Activated CD8-positive, alpha-beta memory T cell treated with anti-CD3 and anti-CD28 coated beads for 48 hours (primary cell): ENCODE results near the gene CCDC167.

ENCODE experiments used
- DNase-seq, 3 experiments: peaks; one replicate each; pipeline ENCODE4 v3.0.0-alpha.2; 2020; ENCODE audit warnings: low read depth in 2 of 3, low spot score in 2 of 3

CCDC167 gene

DNA sequence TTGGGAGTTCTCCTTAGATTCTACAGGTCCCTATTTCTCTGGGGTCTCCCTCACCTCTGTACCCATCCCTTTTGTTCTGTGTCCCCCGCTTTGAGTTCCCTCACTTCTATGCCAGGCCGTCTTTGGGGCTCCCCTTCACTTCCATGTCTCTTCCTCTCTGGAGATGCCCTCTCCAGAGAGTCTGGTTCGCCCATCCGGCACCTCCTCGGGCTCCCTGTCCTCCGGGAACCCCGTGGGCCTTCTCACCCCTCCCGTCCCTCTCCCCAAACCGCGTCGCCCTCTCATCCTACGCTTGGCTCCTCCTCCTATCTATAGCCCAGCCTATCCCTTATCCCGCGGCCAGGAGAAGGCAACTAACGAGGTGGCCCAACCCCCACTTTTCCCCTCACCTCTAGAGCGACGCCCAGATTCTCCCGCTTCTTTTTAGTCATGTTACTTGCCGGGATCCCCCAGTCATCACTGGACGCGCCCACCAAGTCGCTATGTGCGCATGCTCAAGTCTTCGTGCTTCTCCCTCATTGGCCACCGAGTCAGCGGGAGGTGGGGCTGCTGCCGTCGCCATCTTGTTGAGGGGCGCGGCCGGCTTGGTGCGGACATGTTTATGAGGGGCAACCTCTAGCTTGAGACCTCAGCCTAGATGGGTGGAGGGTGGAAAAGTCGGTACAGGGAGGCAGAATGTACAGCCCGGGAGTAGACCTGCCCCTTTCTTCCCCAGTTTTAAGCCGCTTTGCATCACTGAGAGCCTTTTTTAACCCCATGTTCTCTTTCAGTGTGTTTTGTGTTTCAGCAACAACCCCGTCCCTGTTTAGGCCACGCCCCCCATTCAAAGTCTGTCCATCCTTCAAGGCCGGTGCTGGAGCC is at the start of gene CCDC167:
TSS of gene CCDC167 (minus strand) at position 461 of the 861 bp plus-strand sequence. CDS start at position 431, 30 bp downstream.
- DNase-seq: peak; percentile 91 to 96 (median 95)

DNA sequence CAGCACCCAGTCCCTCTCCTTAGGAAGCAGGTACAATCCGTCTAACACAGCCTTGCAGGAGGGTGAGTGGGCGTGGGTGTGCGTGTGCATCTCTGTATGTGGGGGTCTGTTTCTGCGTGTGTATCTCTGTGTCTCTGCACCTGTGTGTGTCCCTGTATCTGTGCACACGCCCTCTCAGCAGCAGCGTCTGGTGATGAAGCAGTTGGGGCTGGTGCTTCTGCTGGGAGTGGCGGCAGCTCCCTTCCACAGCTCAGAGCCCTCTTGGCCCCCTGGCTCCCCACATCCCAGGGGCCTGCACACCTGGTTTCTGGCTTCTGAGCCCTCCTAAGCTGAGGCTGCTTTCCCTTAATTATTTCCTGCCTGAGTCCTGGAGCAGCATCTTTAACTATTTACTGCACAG is 49.5 kb upstream of the CCDC167 start:
- no peak for DNase-seq

DNA sequence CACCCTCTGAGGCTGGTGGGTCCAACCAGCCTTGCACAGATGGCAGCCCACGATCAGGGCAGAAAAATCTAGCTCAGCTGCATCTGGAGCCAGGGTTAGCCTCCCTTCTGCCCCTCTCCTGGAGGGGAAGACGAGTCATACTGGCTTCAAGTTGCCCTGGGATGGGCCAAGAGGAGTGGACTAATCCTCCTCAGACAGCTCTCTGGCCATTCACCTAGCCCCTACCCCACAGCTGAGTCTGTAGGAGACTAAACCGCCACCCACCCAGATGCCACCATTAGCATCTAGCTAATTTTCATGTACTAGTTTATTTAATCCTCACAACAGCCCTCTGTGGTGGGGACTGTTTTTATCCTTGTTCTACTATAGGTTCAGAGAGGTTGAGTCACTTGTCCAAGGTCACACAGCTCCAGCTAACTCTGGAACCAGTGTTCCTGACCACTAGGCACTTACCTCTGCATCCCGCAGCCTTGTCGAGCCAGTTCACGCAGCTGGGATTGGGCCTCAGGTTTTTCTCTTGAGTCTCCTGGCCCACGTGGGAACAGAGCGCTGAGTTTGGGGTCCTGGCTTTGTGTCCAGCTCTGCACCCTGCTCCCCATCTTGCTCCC is 48.5 kb upstream of the CCDC167 start:
- no peak for DNase-seq

DNA sequence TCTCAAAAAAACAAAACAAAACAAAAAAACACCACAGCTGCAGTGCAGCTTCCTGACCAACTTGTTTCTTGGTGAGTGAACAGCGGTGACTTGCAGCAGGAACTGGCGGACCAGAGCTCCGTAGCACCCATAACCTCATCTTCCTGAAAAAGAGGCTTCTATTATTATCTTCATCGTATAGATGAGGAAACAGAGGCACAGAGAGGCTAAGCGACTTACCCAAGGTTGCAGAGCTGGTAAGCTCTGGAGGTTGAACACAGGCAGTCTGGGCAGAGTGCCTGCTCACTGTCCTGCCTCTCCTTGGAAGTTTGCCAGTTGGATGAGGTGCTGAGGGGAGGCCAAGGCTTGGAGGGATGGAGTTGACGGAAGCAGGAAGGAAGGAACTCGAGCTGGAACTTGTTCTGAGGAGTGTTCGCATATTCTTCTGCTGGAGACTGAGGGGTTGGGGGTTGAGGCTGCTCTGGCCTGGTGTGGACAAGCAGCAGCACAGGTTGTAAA is 47.9 kb upstream of the CCDC167 start:
- DNase-seq: no peak

DNA sequence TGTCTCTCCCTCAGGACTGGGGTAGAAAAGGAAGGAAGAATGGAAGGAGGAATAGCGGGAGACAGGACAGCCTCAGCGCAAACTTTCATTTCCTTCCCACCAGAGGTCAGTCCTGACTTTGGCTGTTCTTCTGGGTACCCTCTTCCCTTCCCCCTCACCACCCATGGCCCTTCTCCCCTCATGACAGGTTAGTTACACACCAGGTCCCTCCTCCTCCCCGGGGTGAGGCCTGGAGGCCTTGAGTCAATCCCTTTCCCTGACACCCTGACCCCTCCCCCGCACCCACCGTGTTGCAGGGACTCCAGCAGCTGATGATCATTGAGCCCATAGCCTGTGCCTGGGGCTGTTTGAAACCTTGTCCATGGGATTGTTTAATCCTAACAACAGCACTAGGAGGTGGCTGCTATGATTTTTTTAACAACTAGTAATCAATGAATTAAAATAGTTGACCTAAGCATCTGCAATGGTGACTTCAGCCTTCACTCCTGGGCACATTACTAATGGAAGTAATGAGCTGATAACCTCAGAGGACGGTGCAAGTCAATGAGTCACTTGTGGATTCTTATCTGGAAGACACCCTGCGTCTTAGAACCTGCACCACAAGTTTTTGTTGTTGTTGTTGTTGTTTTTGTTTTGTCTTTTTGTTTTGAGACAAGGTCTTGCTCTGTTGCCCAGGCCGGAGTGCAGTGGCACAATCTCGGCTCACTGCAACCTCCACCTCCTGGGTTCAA is 46.6 kb upstream of the CCDC167 start:
- no peak for DNase-seq

DNA sequence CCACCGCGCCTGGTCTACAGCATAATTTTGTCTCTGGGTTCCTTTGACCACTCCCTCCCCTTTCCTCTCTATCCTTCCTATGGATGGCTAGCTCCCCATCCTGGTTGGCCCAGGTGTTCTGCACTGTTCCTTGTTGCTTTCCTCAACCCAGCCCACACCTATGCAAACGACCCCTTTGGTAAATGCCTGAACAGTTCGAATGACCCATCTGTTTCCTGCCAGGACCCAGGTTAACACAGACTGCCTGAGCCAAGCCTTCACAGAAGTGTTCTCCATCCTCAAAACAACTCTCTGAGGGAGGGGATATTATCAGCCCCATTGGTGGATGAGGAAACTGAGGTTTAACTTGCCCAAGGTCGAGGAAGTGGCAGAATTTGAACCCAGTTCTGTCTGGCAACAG is 44.8 kb upstream of the CCDC167 start:
- no peak for DNase-seq

DNA sequence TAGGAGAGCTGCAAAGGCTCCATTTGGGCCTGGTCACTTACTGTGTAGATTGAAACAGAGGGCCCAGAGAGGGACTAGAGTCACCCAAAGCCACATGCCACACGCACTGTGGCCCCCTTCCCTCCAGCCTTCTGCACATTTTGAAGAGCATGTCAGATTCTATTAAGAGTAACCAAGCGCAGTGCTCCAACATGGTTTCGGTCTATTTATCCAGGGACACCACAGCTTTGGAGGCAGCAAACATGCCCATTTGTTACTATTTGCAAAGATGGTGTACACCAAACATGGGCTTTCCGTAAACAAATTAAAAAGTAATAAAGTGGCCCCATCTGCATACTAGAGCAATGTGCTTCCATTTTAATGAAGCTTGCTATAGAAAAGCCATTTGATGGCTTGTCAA is 43.7 kb upstream of the CCDC167 start:
- DNase-seq: no peak

DNA sequence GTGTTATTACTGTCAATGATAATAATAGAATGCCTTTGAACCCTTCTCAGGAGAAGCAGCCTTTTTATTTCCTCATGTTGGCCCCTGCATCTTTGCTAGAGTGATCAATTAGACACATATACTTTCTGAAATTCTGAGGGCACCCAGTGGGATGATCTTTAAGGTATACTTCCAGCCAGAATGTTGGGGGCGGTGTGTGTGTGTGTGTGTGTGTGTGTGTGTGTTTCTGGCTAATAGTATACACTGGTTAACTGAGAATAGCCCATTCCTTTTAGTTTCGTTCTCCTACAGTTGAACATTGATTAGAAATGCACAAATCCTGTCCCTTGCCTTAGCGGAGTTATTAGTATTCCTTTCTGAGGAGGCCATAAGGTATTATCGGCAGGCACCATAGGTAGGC is 41.7 kb upstream of the CCDC167 start:
- no peak for DNase-seq

DNA sequence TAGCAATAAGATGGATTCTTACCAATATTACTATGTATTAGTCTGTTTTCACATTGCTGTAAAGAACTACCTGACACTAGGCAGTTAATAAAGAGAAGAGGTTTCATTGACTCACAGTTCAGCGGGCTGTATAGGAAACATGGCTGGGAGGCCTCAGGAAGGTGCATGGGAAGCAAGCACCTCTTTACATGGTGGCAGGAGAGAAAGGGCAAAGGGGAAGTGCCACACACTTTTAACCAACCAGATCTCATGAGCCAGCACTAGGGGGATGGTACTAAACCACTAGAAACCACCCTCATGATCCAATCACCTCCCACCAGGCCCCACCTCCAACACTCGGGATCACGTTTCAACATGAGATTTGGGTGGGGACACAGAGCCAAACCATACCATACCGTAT is 40.7 kb upstream of the CCDC167 start:
- DNase-seq: no peak

DNA sequence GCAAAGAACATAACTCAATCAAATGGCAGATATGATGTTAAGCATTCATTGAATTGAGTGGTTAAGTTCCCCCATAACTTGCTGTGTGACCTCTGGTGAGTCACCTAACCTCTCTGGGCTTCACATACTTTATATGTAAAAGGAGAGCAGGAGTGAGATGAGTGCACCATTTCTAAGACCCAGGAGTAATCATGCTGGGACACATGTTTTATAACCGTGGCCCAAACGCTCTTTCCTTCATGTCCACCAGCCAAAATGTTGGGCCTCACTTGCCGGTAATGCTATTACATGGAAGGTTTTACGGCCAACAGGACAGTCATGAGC is 40.3 kb upstream of the CCDC167 start:
- DNase-seq: no peak

DNA sequence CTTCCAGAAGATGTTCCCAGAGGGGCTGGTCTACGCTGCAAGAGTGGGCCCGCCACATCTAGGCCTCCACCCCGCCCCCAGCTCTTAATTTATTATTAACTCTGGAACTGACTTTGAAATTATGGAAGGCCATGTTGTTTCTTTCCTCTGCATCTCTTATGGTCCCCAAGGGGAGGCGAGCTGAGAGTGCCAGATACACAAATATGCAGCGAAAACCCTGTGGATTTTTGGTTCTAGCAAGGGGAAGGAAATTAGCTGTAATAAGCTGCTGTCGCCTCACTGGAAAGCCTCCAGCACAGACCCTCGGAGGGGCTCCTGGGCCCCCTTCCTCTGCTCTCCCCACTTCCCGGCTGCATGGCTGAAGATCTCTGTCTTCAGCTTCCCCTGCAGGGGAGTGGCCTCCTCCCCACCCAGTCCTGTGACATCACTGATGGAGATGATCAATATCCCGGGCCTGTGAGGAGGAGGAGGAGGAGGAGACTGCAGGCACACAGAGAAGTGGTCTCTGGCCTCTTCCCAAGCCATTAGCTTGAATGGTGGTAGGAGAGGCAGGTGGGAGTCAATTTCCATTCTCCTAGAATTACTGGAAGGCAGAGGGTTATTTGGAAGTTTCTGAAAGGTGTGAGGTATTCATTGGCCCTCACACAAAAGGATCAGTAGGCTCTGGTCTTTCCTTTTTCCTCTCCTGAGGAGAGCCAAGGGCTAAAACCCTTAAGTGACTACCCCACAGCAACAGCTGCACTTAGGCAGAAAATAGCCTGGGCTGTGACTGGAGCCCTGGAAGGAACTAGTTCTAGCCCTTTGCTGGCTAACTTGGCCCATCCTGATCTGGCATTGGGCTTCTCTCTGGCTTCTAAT is 39.7 kb upstream of the CCDC167 start:
- DNase-seq: no peak

DNA sequence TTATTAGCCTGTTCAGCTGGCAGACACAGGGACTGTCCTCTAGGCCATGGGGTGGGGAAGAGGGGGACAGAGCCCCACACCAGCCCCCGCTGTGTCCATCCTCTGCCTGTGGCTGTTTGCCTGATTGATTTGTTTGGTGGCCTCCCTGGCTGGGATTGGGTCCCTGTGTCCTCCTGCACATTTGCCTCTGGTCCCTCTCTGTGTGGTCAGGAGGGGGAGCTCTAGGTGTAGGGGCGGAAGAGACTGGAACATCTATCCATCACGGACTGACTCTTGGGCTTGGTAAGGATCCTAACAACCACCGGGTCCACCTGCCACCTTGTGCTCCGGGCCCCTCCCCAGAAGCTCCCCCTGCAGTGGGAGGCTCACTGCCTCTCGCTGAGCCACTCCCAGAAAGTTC is 38.4 kb upstream of the CCDC167 start:
- DNase-seq: no peak

DNA sequence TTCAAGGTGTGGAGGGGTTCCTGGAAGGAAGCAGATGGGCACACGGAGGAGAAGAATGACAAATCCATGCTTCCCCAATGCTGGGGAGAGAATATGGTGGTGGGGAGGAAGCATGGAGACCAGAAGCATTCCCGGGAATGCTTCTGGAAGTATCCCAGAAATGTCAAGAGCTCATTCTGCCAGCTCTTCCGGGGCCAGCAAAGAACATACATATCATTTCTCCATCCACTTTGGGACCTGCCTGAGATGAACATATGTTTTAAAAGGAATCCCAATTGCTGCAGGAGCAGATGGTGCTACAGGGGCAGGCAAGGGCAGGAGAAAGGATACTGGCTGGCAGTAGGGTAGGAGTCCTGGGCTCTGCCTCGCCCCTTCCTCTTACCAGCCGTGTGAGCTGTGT is 37.9 kb upstream of the CCDC167 start:
- no peak for DNase-seq

DNA sequence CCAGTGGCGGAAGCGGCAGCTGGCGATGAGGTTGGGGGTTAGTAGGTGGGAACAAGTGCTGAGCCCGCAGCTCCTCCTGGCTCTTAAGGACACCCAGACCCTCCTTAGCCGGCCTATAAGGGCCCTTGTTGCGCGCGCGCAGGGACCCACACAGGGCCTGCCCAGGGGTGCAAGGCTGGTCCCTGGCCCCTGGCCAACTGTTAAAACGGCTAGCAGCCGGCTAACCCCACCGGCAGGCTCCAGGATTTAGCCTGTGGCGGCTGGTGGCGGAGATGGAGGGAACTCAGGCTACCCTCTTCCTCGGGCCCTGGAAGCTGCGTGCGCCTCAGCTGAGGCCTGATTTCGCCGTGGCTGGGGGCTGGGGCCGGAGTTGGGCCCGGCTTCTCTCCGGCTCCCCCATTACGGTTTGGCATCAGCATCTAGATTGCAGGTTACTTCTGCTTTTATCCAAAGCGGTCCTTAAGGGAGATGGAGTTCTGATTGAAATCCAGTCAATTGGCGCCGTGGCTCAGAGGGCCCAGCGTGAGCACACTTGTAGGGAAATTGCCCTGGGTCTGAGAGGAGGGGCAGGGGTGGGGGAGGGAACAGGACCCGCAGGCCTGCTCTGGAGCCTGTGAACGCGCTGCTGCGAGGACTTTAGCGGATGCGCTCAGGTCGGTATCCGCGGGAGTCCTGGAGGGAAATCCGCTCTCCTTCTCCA is 36.9 kb upstream of the CCDC167 start:
- no peak for DNase-seq

DNA sequence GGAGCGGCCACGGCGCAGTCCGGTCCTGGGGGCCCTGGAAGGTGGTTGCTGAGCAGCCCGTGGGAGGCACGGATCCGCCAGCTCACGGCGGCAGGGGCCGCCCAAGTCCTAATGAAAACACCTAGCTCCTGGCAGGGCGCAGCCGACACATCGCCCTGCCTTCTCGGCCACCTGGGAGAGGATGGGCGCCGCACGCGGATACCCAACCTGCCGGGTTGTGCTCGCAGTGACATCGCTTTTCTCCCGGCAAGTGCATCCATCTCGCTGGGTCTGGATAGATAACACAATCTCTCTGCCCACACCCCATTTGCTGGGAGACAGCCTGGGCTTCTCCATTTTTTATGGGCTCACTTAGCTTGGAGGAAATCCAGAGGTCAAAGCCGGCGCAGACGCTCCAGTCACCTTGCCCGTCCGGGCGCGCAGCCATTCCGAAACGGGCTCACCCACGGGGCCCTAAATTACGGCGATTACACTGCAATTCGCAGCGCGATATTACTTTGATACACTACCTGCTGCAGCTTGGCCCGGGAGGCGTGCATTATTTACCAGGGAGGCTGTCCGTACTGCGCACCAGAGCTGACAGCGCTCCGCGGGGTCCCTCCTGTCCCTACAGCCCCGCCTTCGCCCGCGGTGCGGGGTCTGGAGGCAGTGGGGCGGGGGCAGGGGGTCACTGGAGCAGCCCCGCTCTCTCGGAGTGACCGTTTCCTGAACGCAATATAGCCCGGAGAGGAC is 36.2 kb upstream of the CCDC167 start:
- DNase-seq: no peak

DNA sequence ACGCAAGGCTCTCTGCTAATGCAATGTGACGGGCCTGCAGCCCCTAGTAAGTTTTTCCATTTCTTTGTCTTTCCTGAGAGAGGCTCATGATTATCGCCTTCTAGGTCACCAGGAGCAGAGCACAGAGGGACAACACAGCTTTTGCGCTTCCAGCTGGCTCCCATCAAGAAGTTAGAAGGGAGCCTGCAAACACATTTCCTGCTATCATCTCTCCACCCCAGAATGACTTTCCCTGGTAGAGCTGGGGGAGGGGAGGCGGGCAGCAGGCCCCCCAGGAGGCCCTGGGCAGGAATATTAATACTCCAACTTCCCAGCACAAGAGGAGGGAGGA is 35.7 kb upstream of the CCDC167 start:
- no peak for DNase-seq

DNA sequence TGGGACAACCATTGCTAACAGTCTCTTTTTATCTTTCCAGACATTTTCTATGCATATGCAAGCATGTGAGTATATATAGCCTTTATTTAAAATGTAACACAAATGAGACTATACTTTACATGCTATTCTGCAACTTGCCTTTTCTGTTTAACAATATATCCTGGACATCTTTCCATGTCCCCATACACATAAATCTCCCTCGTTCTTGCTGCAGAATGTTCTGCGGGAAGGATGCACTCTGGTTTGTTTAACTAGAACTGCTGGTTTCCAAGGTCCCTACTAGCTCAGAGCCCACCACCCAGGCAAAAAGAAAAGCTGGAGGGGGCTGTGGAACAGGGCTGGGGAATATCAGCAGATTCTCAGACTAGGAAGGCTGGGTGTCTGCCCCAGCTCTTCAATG is 35.2 kb upstream of the CCDC167 start:
- no peak for DNase-seq

DNA sequence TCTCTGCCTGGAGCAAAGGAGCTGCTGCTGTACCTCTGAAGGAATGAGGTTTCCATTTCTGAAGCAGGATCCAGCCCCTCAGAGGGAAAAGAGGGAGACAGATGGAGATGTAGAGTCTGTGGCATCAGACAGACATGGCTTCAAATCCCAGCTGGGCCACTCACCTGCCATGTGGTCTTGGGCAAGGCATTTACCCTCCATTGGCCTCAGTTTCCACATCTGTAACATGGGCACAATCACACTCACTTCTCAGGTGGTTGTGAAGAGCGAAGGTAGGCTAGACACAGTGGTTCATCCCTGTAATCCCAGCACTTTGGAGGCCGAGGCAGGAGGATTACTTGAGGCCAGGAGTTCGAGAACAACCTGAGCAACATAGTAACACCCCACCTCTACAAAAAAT is 32.4 kb upstream of the CCDC167 start:
- no peak for DNase-seq

DNA sequence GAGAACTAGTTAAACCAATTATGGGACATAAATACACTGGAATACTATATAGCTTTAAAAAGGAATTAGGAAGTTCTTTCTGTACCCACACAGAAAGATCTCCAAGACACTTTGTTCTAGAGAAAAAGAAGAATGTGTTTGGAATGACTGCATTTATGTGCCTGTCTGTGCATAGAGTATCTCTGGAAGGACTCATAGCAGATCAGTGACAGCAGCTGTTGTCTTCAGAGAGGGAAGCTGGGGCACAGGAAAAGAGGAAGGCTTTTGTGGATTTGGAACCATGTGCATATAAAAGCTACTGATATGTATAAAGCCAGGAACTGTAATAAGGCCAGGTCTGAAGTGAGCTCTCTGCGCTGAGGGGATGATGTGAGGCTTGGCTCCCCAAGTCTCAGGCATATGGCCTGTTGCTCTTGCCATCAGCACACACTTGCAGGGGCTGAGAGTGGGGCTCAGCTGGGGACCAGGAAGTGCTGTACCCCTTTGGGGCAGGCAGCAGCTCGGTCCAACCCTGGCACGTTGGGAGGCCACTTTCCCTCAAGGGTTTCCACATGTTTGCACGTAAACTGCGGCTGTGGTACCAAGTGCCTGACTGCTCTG is 31.8 kb upstream of the CCDC167 start:
- DNase-seq: no peak

DNA sequence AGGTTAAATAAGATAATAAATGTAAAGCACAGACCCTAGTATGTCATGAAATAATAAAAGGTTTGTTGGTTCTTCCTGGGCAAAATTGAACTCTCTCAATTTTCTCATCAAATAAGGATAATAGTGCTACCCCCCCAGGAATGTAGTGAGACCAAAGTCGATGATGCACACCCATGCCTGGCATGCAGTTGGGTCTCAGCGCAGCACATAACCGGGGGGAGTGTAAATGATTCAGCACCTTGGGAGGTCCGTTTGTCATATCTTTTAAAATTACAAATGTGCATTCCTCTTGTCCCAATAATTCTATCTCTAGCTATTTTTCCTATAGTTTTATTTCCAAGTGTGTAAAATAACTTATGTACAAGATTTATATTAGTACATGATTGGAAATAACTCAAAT is 31.3 kb upstream of the CCDC167 start:
- no peak for DNase-seq
